Measurements from ENCODE around the gene PHLDB3.

- TF ChIP-seq HMGXB4 (CRISPR knock-in tag; IDR thresholded peaks at IDR 0.05; ENCODE audit: borderline replicate concordance) (no peak), CTCF (IDR thresholded peaks at IDR 0.05) (no peak), BHLHE40 (IDR thresholded peaks at IDR 0.05; ENCODE audit: low read depth, low read length) (no peak), RAD21 (conservative IDR thresholded peaks at IDR 0.05 in 1 of 2, IDR thresholded peaks at IDR 0.05 in 1 of 2) (no peak), MYC (IDR thresholded peaks at IDR 0.05; ENCODE audit: borderline replicate concordance, low read length) (no peak), POLR2A (IDR thresholded peaks at IDR 0.05; ENCODE audit: low read length) (no peak), FOXS1 (CRISPR knock-in tag; IDR thresholded peaks at IDR 0.05) (no peak), ZFP36 (IDR thresholded peaks at IDR 0.05; ENCODE audit: borderline replicate concordance, partially characterized antibody) (no peak), EP300 (IDR thresholded peaks at IDR 0.05) (no peak)
Observed at GRCh38 chr19:43551399-43552197, 47.1 kb upstream of the PHLDB3 start.
